ENCODE results near the gene SFMBT1. TPM values are rescaled to one million over a fixed set of nuclear protein-coding genes. Genes with fewer than 3 reads are reported as not detected.

SFMBT1 gene
- total and polyA plus RNA-seq, 8 donors, result 4.9 to 15.8 (median 12.8) TPM

DNA sequence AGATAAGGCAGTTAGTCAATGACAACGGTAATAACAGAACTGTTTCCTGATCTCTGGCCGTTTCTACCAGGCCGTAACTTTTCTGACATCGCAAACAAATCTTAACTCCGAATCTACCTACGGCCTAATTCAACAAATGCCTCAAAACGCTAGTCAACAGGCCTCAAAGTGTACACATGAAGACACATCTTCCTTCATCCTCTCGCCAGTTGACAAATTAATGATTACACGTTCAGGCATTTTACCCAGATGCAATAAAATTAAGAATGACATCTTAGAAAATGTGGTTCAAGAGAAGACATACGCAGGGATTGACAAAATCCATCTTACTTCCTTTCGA is 1.5 kb downstream of the SFMBT1 start:
- Histone ChIP-seq H3K4me3 (peak overlapping the region in 3 of 4 donors; percentile 63 to 95 (median 72)), H3K4me1 (peaks cover 20 to 27% (median 26%) of the 10 kb centered on the region in 3 donors), H3K27ac (peak overlapping the region; percentile 71 to 90 (median 87)), H3K36me3 (no peaks in the 10 kb centered on the region), H3K27me3 (no peaks in the 10 kb centered on the region), H3K9me3 (no peaks in the 10 kb centered on the region)
- FAIRE-seq, result no peak
- TF ChIP-seq, protein P1, sequence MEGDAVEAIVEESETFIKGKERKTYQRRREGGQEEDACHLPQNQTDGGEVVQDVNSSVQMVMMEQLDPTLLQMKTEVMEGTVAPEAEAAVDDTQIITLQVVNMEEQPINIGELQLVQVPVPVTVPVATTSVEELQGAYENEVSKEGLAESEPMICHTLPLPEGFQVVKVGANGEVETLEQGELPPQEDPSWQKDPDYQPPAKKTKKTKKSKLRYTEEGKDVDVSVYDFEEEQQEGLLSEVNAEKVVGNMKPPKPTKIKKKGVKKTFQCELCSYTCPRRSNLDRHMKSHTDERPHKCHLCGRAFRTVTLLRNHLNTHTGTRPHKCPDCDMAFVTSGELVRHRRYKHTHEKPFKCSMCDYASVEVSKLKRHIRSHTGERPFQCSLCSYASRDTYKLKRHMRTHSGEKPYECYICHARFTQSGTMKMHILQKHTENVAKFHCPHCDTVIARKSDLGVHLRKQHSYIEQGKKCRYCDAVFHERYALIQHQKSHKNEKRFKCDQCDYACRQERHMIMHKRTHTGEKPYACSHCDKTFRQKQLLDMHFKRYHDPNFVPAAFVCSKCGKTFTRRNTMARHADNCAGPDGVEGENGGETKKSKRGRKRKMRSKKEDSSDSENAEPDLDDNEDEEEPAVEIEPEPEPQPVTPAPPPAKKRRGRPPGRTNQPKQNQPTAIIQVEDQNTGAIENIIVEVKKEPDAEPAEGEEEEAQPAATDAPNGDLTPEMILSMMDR (IDR thresholded peaks at IDR 0.05), result no peak
- peak in 1 of 4 donors; percentile 2 for ATAC-seq
- 7 to 12% methylated on average over 11 of the region's 11 CpGs for WGBS, 2 donors
- DNase-seq, result no peak
- intact Hi-C loops (cut with DNase I), result no loop called here

DNA sequence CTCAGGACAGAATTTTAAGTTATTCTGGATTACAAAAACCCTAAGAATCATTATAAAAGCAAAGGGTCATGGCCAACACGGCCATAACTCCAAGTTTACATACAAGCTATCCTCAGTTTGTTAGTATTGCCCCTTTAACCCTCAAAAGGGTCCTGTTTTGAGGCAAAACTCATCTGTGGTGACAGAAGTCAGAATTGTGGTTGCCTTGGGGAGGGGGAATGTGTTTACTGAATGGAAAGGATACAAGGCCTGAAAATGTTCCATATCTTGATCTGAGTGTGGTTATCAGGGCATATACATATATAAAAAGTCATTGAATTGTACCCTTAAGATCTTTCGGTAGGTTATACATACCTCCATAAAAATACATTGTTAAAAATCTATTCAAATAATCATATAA is 2.1 kb downstream of the SFMBT1 start:
- peak overlapping the region; percentile 71 to 90 (median 87) for H3K27ac ChIP-seq

DNA sequence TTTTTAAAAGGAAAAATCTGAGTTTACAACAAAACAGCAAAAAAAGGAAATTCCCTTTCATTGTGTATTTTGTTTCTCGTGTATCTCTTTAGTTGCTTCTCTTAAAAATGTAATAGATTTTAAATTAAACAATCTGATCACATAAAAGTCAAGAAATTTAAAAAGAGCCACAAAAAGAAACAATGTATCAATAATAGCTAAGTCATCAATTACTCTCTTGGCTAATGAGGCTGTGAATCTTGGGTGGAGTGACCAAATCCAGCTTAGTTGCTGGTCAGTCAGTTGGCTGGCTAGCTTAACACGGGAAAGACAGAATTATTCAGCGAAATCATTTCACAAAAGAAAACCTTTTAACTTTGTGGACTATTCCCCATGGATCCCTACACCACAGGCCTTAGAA is 3.2 kb downstream of the SFMBT1 start:
- intact Hi-C loops (cut with DNase I), result no loop called here
- WGBS, 2 donors, result 70 to 76% methylated on average over 3 of the region's 3 CpGs

More for the DNA sequence above, 2.1 kb downstream of the SFMBT1 start:
- Histone ChIP-seq H3K4me1 (peaks cover 20 to 32% (median 31%) of the 10 kb centered on the region in 3 donors), H3K27me3 (no peaks in the 10 kb centered on the region), H3K36me3 (no peaks in the 10 kb centered on the region), H3K4me3 (peak overlapping the region in 2 of 4 donors; percentile 72 to 95), H3K9me3 (no peaks in the 10 kb centered on the region)
- TF ChIP-seq, protein P1 (IDR thresholded peaks at IDR 0.05), result no peak
- intact Hi-C loops (cut with DNase I), result no loop called here
- whole genome bisulfite sequencing, 2 donors, result 37 to 44% methylated on average over 2 of the region's 2 CpGs
- FAIRE-seq, result no peak
- no peak for DNase-seq
- no peak for ATAC-seq

DNA sequence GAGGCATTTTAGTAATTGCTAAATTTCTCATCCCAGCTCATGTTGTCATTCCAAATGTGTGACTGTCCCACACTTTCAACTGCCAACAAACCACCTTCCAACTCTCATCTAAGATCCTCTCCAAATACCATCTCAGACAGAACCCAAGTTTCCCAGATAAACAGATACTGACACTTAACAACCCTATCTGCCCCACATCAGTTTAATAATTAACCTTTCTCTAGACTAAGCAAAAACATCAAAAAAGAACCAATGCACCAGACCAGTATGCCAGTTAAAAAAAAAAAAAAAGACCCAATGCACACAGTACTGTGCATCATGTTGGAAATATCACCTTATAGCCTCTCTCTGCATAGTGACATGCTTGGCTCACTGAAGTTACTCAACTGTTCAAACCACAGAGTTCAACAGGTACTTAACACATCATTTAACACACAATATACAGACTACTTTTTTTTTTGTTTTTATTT is 5.5 kb downstream of the SFMBT1 start:
- Histone ChIP-seq H3K36me3 (no peaks in the 10 kb centered on the region), H3K9me3 (no peaks in the 10 kb centered on the region), H3K4me3 (no peak overlapping the region), H3K27ac (no peak overlapping the region), H3K4me1 (peaks cover 26 to 44% (median 36%) of the 10 kb centered on the region in 3 donors), H3K27me3 (no peaks in the 10 kb centered on the region)
- DNase-seq (no peak), FAIRE-seq (no peak), ATAC-seq (peak in 1 of 4 donors; percentile 4)
- intact Hi-C loops (cut with DNase I), result no loop called here
- TF ChIP-seq, protein P1 (IDR thresholded peaks at IDR 0.05), result no peak

More for the DNA sequence above, 3.2 kb downstream of the SFMBT1 start:
- Histone ChIP-seq H3K9me3 (no peaks in the 10 kb centered on the region), H3K4me3 (no peak overlapping the region), H3K27me3 (no peaks in the 10 kb centered on the region), H3K36me3 (no peaks in the 10 kb centered on the region), H3K4me1 (peaks cover 26 to 40% (median 36%) of the 10 kb centered on the region in 3 donors), H3K27ac (no peak overlapping the region)
- DNase-seq (no peak), ATAC-seq (no peak), FAIRE-seq (no peak)
- TF ChIP-seq, protein P1 (IDR thresholded peaks at IDR 0.05), result no peak

DNA sequence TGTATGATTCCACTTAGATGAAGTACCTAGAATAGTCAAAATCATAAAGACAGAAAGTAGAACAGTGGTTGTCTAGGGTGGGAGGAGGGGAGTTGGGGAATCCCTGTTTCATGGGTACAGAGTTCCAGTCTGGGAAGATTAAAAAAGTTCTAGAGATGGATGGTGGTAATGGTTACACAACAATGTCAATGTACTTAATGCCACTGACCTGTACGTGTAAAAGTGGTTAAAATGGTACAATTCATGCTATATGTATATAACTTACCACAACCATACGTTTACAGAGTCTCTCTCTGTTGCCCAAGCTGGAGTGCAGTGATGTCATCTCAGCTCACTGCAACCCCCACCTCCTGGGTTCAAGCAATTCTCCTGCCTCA is 6.5 kb downstream of the SFMBT1 start:
- DNase-seq, result no peak
- no peaks in the 10 kb centered on the region for H3K36me3 ChIP-seq
- peak overlapping the region in 1 of 4 donors; percentile 50 for H3K27ac ChIP-seq
- no peak for FAIRE-seq
- no peaks in the 10 kb centered on the region for H3K9me3 ChIP-seq
- no peak for ATAC-seq
- TF ChIP-seq, protein P1 (IDR thresholded peaks at IDR 0.05), result no peak
- peaks cover 26 to 44% (median 36%) of the 10 kb centered on the region in 3 donors for H3K4me1 ChIP-seq
- H3K4me3 ChIP-seq, result no peak overlapping the region
- WGBS, 2 donors, result 75 to 84% methylated on average over 2 of the region's 2 CpGs
- H3K27me3 ChIP-seq, result no peaks in the 10 kb centered on the region
- intact Hi-C loops (cut with DNase I), result no loop called here
